Right hindlimb (tissue), 1 donor: Measurements from ENCODE around the gene MIA2.
"Not testable (repeated sequence)": the region's sequence is repeated elsewhere in the genome, so short reads cannot be mapped to it uniquely, and the experiment has no call there.

Experiments
- DNase-seq: peaks from one replicate; pipeline ENCODE4 v3.0.0-alpha.2; 2018

MIA2 gene

DNA sequence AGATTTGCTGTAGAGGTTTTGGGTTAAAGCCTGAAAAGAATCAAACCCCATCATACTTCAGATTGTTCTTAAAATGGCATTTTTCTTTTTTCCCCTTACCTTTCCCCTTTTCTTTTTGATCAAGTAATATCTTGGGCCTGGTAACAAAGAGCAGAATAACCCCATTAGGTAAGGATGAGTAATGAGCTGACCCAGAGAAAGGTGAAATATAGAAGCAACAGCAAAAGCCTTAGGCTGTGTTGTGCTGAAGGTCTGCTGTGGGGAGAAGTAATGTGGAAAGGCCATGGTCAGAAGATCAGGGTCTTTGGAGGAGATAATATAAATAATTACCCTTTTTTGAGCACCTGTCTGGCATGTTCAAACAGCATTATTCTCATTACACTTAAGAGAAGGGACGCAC lies 42.3 kb downstream of the MIA2 start:
- DNase-seq: no peak

GRCh38 chr14:39276579-39277114 lies 42.9 kb downstream of the MIA2 start:
- no peak for DNase-seq

DNA sequence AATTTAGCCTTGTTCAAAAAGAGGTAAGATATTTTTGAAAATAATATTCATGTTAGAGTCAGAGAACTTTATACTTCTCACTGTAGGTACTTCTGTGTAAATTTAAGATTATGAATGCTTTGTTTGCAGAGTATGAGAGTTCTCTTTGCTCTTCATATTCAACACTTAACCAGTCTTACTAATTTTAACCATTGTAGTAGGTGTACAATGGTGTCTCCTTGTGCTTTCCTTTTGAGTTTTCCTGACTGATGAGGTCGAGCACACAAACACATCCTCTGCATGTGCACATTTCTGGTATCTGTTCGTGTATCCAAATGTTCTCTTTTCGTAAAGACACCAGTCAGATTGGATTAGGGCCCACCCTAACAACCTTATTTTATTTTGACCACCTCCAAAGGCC lies 45.8 kb downstream of the MIA2 start:
- DNase-seq: no peak

- not testable (repeated sequence) for DNase-seq
These were observed 47.0 kb downstream of the MIA2 start for GRCh38 chr14:39280678-39281077.

DNA sequence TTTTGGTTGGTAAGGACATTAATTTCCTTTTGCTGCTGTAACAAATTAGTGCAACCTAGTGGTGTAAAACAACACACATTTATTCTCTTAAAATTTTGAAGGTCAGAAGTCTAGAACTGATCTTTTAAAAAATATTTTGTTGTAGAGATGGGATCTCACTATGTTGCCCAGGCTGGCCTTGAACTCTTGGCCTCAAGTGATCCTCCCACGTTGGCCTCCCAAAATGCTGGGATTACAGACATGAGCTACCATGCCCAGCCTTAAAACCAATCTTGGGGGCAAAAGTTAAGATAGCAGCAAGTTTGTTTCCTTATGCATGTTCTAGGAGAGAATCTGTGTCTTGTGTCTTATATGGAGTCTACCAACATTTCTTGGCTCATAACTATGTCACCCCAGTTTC lies 55.8 kb downstream of the MIA2 start:
- DNase-seq: no peak

GRCh38 chr14:39291701-39292100 lies 58.0 kb downstream of the MIA2 start:
- DNase-seq: no peak

- no peak for DNase-seq
These were observed 59.9 kb downstream of the MIA2 start for GRCh38 chr14:39293629-39294028.

GRCh38 chr14:39300389-39300788 lies 66.7 kb downstream of the MIA2 start:
- not testable (repeated sequence) for DNase-seq

DNA sequence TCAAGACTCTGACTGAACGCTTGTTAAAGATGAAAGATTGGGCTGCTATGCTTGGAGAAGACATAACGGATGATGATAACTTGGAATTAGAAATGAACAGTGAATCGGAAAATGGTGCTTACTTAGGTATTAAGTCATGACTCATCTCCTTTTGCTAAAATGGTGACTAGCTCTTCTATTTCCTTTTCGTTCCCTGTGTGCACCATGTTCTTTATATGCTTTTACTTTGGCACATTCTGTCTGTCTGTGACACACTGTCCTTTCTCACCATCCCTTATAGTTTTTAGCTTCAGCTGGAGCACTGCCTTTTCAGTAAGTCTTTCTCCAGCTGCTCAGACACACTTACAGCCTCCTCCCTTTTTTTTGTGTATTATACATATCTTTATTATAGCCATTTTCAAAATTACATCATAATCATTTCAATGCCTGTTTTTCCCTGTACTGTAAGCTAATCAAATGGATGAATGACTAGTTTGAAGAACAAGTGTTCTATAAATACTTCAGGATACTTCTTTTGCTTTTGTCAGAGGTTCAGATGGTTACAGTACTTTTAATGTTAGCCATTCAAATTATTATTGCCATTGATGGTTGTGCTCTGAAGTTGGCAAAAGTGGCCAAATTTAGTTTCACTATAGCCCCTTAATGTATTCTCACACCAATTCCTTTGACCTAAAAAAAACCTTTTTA lies 68.6 kb downstream of the MIA2 start:
- DNase-seq: no peak

GRCh38 chr14:39303115-39303514 lies 69.4 kb downstream of the MIA2 start:
- no peak for DNase-seq

DNA sequence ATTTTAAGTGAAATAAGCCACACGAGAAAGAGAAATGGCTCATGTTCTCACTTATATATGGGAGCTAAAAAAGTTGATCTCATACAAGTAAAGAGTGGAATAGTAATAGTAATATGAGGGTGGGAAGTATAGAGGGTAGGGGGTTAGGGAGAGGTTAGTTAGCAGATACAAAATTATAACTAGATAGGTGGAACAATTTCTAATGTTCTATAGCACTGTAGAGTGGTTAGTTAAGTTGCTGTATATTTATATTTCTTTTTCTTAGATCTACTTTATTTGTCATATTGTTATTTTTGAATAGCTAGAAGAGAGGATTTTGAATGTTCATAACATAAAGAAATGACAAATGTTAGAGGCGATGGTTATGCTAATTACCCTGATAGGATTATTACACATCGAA lies 74.1 kb downstream of the MIA2 start:
- no peak for DNase-seq

- no peak for DNase-seq
These were observed 76.3 kb downstream of the MIA2 start for GRCh38 chr14:39310051-39310450.

DNA sequence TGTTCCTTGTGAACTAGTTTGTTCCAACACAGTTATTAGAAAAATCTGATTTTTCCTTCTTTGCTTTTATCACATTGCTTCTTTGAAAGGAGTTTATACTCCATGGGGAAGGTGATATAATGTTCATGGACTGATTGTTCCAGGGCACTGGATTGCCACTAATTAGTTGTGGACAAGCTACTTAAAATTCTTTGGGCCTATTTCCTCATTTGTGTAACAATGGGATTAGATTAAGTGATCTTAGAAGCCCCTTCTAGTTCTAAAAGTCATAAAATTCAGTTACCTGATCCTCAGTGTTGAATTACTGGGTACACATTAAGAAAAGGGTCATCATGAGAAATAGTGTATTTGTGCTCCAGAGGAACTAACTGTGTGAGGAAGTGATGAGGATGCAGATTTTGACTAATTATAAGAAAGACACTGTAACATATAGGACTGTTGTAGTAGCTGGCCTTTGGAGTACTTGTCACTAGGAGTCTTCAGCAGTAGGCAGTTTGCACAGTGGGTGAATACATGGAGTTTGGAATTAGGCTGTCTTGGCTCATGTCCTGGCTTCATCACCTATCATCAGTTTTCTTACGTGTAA lies 82.2 kb downstream of the MIA2 start:
- no peak for DNase-seq

DNA sequence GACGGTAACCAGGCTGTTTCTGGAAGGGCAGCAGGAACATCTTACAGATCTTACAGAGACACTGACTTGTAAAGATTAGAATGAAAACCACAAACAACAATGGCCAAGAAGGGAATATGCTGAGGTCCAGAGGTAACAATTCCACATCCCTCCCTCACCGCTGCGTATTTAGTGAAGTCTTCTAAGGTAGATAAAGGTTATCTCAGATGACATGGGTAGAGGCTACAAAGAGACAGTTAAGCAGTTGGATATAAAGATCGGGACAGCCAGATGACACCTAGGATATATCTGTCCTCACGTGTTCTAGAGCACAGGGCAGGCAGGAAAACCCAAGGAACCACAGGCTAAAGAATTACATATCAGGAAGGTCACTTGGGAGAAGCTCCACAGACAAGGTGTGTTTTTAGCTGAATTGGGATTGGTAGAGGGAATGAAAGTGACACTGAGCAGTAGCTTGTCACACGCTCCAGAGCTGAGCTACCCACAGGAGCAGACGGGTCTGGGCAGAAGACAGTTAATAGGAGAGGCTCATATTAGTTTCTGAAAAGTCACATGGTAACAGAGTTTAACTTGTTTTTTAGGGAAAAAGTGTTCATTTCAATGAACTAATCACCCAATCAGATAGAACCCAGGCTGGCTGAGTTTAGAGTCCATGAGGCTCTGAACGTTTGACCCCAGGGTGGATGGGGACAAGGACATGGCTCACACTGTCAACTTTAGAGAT lies 83.3 kb downstream of the MIA2 start:
- no peak for DNase-seq

DNA sequence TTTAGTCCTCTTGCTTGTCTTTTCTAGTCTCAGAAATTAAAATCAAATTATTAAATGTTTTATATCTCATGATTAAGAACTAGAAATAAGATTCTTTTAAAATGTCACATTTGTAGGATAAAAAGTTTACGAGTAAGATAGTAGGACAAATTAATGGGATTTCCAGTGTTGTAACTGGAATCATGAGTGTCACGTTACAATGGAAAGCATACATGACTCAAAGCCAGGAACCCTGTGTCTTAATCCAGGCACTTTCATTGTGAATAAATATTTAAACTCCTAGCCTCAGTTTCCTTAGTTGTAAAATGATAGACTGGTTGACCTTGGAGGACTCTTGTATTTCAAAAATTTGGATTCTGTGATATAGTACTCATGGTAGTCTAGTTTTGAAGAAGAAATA lies 84.9 kb downstream of the MIA2 start:
- no peak for DNase-seq

DNA sequence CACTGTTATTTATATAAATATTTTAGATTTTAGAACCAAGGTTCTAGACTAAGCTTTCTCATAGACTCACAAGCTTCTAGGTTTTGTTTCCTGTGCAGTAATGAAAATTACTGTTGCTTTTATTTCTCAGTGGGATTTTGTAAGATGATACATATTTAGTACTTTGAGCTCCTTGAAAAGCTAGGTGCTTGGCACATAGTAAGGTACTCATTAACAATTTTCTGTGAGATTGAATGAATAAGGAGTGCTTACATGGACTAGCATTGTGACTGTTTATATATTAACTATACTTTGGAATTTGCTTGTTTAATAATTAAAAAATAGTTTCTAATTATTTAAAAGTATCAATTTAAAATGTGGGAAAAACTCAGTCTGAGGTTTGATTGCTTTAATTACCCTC lies 85.7 kb downstream of the MIA2 start:
- no peak for DNase-seq

DNA sequence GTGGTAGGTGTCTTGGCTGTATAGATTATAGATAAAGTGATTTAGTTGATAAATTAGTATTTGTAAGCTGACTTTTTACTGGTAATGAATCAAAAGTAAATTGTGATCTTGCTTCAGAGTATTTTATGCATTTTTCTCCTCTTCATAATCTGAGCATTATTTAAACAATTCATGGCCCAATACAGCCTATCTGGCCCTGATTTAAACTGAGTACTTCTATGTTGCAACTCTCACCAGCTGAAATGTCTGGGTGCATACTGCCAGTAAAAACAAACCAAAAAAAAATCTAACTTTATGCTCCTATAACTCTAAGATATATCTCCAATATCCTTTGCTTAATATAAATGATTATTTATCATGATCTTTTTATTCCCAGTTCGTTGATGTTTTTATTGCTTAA lies 86.6 kb downstream of the MIA2 start:
- no peak for DNase-seq

GRCh38 chr14:39322807-39323206 lies 89.1 kb downstream of the MIA2 start:
- no peak for DNase-seq

GRCh38 chr14:39324097-39324496 lies 90.4 kb downstream of the MIA2 start:
- no peak for DNase-seq

GRCh38 chr14:39339003-39339402 lies 105.3 kb downstream of the MIA2 start:
- no peak for DNase-seq

DNA sequence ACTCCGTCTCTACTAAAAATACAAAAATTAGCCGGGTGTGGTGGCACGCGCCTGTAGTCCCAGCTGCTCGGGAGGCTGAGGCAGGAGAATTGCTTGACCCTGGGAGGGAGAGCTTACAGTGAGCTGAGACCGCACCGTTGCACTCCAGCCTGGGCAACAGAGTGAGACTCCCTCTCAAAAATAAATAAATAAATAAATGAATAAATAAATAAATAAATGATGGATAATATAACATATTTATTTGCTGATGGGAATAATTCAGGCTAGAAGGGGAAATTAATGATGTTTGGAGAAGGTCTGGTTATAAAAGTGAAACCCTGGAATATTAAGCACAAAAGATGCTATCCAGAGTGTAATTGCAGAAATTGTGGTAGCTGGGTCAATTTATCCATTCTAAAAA lies 107.4 kb downstream of the MIA2 start:
- DNase-seq: not testable (repeated sequence)

DNA sequence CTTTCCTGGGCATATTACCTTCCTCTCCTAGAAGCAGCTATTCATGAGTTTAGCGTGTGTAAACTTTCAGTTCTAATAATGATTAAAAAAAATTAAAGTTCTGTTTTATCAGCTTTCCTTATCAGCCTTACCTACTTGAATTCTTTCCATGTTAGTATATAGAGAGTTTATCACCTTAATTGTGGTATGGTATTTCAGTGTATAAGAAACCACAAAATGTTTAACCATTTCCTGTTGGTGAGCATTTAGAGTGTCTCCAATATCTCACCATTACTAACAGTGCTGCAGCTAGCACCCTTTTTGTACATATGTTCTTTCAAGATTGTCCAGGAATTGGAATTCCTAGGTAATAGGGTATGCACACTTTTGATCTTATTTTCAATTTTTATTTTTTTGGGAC lies 109.1 kb downstream of the MIA2 start:
- DNase-seq: no peak

GRCh38 chr14:39343614-39344013 lies 109.9 kb downstream of the MIA2 start:
- DNase-seq: no peak

DNA sequence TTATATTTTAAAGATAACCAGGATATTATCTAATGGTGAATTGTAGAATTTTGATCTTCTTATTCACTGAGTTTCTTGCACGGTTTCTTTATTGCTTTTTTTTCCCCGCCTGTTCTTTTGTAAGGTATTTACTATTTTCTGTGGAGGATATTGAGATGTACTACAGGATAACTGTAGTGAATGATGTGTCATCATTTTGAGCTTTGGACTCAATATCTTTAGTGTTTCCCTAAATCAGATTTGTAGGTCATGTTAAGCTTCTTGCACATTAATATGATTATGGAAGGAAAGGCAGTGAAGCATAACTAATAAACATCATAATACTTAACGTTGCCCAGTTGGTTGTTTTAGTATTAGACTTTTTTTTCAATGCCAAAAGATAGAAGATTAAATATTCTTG lies 117.2 kb downstream of the MIA2 start:
- no peak for DNase-seq
